ENCODE results near the gene FOSL1. TPM values are rescaled to one million over a fixed set of nuclear protein-coding genes. Genes with fewer than 3 reads are reported as not detected.

Gene FOSL1
- total and polyA plus RNA-seq, 2 of the 13 experiments (the other 11 are each of a cell fraction or from before 2014, with no cell fraction given): 4.0 to 4.1 TPM

DNA sequence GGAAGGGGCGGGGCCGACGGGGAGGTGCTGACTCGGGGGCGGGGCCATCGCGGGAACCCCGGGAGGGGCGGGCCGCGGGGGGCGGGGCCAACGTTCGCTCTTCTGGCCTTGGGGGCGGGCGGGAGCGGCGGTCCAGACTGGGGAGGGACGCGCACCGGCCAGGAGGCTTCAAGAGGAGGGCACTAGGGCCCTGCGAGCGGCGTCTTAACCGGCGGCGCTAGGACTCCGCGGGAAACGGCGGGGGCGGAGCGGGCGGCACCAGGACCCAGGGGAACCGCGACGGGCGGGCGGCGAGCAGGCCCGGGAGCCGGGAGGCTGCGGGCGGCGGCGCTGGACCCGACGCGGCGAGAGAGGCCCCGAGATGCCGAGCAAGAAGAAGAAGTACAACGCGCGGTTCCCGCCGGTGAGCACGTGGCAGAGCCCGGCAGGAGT lies 19.0 kb upstream of the FOSL1 start, which contains the start of gene DRAP1 (continued):
- TF ChIP-seq CBX5 (CRISPR knock-in tag; IDR thresholded peaks at IDR 0.05; ENCODE audit: borderline replicate concordance): peak; percentile 95
- TF ChIP-seq, protein P1, sequence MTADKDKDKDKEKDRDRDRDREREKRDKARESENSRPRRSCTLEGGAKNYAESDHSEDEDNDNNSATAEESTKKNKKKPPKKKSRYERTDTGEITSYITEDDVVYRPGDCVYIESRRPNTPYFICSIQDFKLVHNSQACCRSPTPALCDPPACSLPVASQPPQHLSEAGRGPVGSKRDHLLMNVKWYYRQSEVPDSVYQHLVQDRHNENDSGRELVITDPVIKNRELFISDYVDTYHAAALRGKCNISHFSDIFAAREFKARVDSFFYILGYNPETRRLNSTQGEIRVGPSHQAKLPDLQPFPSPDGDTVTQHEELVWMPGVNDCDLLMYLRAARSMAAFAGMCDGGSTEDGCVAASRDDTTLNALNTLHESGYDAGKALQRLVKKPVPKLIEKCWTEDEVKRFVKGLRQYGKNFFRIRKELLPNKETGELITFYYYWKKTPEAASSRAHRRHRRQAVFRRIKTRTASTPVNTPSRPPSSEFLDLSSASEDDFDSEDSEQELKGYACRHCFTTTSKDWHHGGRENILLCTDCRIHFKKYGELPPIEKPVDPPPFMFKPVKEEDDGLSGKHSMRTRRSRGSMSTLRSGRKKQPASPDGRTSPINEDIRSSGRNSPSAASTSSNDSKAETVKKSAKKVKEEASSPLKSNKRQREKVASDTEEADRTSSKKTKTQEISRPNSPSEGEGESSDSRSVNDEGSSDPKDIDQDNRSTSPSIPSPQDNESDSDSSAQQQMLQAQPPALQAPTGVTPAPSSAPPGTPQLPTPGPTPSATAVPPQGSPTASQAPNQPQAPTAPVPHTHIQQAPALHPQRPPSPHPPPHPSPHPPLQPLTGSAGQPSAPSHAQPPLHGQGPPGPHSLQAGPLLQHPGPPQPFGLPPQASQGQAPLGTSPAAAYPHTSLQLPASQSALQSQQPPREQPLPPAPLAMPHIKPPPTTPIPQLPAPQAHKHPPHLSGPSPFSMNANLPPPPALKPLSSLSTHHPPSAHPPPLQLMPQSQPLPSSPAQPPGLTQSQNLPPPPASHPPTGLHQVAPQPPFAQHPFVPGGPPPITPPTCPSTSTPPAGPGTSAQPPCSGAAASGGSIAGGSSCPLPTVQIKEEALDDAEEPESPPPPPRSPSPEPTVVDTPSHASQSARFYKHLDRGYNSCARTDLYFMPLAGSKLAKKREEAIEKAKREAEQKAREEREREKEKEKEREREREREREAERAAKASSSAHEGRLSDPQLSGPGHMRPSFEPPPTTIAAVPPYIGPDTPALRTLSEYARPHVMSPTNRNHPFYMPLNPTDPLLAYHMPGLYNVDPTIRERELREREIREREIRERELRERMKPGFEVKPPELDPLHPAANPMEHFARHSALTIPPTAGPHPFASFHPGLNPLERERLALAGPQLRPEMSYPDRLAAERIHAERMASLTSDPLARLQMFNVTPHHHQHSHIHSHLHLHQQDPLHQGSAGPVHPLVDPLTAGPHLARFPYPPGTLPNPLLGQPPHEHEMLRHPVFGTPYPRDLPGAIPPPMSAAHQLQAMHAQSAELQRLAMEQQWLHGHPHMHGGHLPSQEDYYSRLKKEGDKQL (CRISPR knock-in tag; IDR thresholded peaks at IDR 0.05; ENCODE audit: low read depth): peak; percentile 80; the same call in 1 of the 2 replicates
- TF ChIP-seq ZNF292 (CRISPR knock-in tag; IDR thresholded peaks at IDR 0.05; ENCODE audit: borderline replicate concordance, low read depth): no peak
- TF ChIP-seq RBM22 (optimal IDR thresholded peaks at IDR 0.05; ENCODE audit: low read length): no peak
- TF ChIP-seq SNRNP70 (IDR thresholded peaks at IDR 0.05; ENCODE audit: low read depth, low read length): no peak
- no peak for TF ChIP-seq MAFK (conservative IDR thresholded peaks at IDR 0.05 in 1 of 2, IDR thresholded peaks at IDR 0.05 in 1 of 2; ENCODE audit: low read length in 2 of 2)
- TF ChIP-seq, protein P2, sequence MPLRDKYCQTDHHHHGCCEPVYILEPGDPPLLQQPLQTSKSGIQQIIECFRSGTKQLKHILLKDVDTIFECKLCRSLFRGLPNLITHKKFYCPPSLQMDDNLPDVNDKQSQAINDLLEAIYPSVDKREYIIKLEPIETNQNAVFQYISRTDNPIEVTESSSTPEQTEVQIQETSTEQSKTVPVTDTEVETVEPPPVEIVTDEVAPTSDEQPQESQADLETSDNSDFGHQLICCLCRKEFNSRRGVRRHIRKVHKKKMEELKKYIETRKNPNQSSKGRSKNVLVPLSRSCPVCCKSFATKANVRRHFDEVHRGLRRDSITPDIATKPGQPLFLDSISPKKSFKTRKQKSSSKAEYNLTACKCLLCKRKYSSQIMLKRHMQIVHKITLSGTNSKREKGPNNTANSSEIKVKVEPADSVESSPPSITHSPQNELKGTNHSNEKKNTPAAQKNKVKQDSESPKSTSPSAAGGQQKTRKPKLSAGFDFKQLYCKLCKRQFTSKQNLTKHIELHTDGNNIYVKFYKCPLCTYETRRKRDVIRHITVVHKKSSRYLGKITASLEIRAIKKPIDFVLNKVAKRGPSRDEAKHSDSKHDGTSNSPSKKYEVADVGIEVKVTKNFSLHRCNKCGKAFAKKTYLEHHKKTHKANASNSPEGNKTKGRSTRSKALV (CRISPR knock-in tag; IDR thresholded peaks at IDR 0.05): no peak
- TF ChIP-seq ZFP36 (IDR thresholded peaks at IDR 0.05; ENCODE audit: borderline replicate concordance, low read depth, low read length, partially characterized antibody): no peak
- TF ChIP-seq ZNF446 (CRISPR knock-in tag; IDR thresholded peaks at IDR 0.05): peak; percentile 44; the same call in 1 of the 2 replicates
- TF ChIP-seq THAP11 (CRISPR knock-in tag; IDR thresholded peaks at IDR 0.05): peak; percentile 90
- no peak for TF ChIP-seq ZNF496 (CRISPR knock-in tag; IDR thresholded peaks at IDR 0.05; ENCODE audit: insufficient replicate concordance)
- TF ChIP-seq, protein P3, sequence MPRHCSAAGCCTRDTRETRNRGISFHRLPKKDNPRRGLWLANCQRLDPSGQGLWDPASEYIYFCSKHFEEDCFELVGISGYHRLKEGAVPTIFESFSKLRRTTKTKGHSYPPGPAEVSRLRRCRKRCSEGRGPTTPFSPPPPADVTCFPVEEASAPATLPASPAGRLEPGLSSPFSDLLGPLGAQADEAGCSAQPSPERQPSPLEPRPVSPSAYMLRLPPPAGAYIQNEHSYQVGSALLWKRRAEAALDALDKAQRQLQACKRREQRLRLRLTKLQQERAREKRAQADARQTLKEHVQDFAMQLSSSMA (CRISPR knock-in tag; IDR thresholded peaks at IDR 0.05): no peak
- peak; percentile 100 for TF ChIP-seq XRCC5 (optimal IDR thresholded peaks at IDR 0.05; ENCODE audit: low read length)
- no peak for TF ChIP-seq ZNF501 (CRISPR knock-in tag; IDR thresholded peaks at IDR 0.05)
- peak; percentile 81 for TF ChIP-seq REPIN1 (CRISPR knock-in tag; IDR thresholded peaks at IDR 0.05; ENCODE audit: borderline replicate concordance, low read depth)
- 0 out of 2 replicates have a peak, but pooled peaks have one; percentile 71 for TF ChIP-seq ZNF550 (CRISPR knock-in tag; IDR thresholded peaks at IDR 0.05; ENCODE audit: borderline replicate concordance)
- no peak for TF ChIP-seq ZNF713 (CRISPR knock-in tag; IDR thresholded peaks at IDR 0.05)
- no peak for TF ChIP-seq ZNF382 (CRISPR knock-in tag; IDR thresholded peaks at IDR 0.05; ENCODE audit: borderline replicate concordance)
- TF ChIP-seq SOX5 (CRISPR knock-in tag; IDR thresholded peaks at IDR 0.05; ENCODE audit: borderline replicate concordance): peak; percentile 57
- TF ChIP-seq NFKB2 (CRISPR knock-in tag; IDR thresholded peaks at IDR 0.05; ENCODE audit: borderline replicate concordance): peak; percentile 23; the same call in 1 of the 2 replicates
- 0 out of 2 replicates have a peak, but pooled peaks have one; percentile 68 for TF ChIP-seq PCBP1 (IDR thresholded peaks at IDR 0.05; ENCODE audit: borderline replicate concordance, low read depth, low read length)
